Activated T-helper 1 cell treated with Interleukin-2 at 50 U/mL for 16 hours (primary cell): ENCODE measurements around the gene ARMH2.
"Not testable (repeated sequence)": the region's sequence is repeated elsewhere in the genome, so short reads cannot be mapped to it uniquely, and the experiment has no call there.

Source experiments
- DNase-seq: peaks from one replicate; pipeline ENCODE4 v3.0.0-alpha.2; 2020; ENCODE audit warnings: low read depth

ARMH2 gene

GRCh38 chr6:24818346-24818745, 19.6 kb upstream of the ARMH2 start:
- no peak for DNase-seq

DNA sequence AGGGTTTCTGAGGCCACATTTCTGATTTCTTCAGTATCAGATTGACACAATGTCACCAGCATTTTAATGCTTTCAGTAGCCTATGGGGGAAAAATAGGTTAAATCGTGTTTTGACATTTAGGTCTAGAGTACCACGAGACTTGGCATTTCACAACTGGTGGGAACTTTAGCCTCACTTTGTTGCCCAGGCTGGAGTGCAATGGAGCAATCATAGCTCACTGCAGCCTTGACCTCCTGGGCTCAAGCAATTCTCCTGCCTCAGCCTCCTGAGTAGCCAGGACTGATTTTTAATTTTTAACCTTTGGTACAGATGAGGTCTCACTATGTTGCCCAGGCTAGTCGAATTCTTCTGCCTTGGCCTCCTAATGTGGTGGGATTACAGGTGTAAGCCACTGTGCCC, 11.0 kb upstream of the ARMH2 start:
- no peak for DNase-seq

DNA sequence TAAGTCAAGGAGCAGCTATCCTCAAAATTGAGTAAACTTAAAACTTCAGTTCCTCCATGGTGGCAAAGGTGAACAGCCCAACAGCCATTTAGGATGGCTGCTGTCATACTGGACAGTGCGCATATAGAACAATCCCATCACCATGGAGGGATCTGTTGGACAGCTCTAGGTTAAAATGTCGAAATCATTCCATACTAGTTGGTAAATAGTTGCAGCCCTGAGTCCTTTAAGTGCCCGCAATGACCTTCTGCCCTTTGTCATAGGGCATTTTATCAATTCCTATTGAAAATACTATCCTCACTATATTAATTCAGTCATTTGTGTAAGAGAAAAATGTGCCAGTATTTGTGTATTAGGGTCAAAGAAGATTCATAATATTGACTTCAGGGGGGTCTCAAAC, 8.9 kb upstream of the ARMH2 start:
- DNase-seq: no peak

DNA sequence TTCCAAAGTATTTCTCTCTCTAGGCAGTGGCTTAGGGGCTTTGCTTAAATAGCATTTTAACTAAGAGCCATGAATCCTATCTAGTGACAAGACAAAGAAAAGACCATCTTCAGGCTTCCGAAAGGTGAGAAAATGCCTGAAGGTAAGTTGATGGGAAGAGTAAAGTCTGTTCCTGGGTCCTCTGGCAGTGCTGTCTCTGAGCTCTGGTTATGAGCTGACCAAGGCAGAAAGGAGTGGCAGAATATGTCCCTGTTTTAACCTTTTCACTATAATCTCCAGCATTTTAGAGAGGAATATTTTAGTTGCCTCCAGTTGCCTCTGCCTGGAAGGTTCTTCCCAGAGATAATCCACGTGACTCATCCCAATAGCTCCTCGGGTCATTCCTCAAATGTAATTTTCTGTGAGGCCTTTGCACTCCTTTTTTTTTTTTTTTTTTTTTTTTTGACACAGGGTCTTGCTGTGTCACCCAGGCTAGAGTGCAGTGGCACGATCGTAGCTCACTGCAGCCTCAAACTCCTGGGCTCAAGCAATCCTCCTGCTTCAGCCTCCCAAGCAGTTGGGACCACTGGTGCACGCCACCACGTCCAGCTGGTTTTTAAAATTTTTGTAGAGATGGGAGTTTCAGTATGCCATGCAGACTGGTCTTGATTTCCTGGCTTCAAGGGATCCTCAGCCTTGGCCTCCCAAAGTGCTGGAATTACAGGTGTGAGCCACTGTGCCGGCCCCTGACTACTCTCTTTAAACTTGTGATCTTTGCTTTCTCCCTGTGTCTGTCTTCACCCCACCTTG, 3.7 kb upstream of the ARMH2 start:
- no peak for DNase-seq

- no peak for DNase-seq
Measured at GRCh38 chr6:24799541-24799915, 811 bp upstream of the ARMH2 start.

DNA sequence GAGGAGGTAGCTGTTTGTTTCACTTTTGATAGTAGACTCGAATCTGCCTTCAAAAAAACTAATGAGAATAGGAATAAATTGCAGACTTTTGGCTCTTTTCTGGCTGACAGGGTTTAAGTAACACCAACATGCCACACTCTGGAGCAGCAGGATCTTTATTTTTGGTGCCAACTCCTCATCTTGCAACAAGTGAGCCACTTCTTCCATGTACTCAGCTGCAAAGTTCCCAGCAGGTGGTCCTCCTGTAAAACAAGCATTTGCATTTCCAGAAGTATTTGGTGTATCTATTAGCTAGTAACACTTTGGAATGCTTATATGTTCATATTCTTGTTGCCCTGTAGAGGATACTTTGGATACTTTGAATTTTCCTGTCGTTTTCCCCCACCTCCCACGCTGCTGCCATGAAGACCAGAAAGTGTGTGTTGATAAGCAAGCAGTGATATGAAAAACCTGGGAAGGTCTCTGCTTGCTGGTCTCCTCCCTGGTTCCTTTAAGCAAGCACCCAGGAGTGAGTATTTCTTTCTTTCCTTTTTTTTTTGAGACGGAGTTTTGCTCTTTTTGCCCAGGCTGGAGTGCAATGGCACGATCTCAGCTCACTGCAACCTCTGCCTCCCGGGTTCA, 1.0 kb downstream of the ARMH2 start:
- no peak for DNase-seq

- DNase-seq: no peak
Measured at GRCh38 chr6:24796616-24797290, 2.0 kb downstream of the ARMH2 start.

DNA sequence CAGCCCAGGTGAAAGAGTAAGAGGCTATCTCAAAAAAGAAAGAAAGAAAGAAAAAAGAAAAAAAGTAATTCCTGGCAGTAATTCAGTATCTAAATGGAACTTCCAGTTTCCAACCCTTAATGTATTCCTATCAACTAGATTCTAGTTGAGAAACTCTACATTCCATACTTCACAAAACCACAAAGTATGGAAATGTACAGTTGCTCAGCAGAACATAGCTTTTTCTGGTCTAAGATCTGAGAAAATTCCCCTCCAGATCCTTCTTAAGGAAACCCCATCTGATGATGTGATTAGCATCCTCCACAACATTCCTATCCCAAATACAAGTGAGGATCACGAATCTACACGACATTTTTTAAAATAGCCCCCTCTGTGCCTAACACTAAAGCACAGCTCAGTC, 3.6 kb downstream of the ARMH2 start:
- no peak for DNase-seq

DNA sequence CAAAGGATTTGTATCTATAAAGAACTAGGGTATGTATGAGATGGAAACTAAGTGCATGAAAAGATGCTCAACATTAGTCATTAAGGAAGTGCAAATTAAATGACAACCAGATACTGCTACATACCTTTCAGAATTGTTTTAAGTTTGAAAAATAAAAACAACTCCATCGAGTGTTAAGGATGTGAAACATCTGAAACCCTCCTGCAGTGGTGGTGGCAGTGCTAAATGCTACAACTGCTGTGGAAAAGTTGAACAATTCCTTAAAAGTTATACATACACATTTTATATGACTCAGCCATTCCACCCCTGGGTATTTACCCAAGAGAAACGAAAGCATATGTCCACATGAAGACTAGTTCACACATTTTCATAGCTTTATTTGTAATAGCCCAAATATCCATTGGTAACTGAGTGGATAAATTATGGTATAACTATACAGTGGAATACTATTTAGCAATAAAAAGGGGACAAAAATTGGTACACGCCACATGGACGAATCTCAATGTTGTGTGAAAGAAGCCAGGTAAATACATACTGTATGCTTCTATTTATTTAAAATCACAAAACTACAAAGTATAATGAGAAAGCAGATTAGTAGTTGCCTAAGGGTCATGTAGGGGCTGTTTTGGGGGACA, 10.6 kb downstream of the ARMH2 start:
- no peak for DNase-seq

DNA sequence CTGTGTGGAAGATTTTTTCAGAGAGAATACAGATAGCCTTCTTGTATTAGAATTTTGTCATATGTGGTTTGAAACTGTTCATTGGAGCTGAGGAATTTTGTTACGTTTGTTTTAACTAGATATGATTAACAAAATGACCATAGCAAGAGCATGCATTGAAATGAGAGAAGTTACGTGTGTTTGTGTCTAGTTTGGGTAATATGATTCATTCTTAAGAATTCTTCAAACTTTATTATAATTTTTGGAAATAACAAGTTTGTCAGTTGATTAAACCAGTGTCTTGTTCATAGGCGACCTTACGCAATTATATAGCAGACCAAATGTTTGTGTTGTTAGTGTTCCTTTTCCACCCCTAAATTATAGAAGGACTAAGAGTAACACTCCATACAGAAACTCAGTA, 18.5 kb downstream of the ARMH2 start:
- no peak for DNase-seq

DNA sequence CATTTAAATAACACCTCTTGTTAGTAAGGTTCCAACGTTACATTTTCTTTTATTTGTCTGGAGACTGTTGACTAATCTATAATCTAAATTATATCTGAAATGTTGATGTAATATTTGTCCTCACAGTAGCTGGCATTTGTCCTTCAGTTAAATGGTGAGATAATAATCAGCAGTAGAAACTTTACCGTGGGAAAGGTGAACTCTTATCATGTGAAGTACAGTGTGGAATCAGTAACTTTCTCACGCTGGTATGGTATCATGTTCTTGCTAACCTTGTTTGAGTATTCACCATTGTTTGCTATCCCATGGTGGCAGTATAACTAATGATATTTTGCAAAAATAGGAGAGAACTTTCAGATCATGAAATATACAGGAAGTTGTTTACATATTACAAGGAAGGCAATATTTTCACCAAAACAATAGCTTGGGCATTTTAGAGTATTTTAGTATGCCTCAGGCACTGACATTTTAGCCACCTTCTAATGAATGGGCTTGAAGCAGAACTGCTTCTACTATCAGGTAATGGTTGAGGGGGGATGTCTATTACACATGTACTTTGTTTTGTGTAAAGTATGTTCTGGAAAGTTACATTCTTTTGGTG, 19.2 kb downstream of the ARMH2 start:
- no peak for DNase-seq

DNA sequence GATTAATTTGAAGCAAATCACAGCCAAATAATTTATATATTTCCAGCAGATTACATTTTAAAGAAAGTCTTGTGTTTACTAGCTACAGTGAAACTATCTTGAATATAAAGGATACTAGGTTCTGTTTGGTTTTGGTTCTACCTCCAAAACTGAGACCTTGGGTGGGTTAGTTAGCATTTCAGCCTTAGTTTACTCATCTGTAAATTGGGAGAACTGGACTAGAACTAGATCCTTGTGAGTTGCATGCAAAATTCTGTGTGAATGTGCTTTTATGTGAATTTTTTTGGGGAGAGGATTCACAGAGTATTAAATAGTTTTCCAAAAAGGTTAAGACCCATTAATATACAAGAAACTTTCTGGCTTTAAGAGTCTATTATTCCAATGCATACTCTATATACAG, 19.8 kb downstream of the ARMH2 start:
- DNase-seq: no peak

- DNase-seq: no peak
Measured at GRCh38 chr6:24778121-24778520, 20.6 kb downstream of the ARMH2 start.

GRCh38 chr6:24777227-24777626, 21.5 kb downstream of the ARMH2 start:
- DNase-seq: no peak

DNA sequence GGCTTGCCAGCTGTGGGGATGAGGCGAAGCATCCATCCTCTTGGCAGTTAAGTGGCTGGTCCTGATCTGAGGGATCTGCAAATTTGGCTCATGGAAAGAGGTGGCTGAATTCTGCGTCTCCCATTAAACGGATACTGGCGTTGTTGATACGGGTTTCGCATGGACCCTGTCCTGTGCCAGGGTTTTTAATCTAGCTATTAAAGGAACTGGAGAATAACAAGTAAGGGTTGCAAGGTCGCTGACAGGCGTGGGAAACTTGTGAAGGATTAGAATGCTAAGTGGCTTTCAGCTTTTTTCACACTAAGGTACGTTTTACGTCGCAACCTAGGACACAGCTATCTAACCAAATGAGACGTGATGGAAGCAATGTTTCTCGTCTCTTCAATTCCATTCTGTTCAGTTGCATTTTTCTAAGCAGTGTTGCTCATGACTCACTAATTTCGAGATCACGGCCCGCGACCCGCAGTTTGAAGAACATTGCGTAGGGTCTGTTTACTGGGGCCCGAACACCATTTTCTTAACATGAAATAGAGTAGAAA, 23.1 kb downstream of the ARMH2 start:
- DNase-seq: no peak

DNA sequence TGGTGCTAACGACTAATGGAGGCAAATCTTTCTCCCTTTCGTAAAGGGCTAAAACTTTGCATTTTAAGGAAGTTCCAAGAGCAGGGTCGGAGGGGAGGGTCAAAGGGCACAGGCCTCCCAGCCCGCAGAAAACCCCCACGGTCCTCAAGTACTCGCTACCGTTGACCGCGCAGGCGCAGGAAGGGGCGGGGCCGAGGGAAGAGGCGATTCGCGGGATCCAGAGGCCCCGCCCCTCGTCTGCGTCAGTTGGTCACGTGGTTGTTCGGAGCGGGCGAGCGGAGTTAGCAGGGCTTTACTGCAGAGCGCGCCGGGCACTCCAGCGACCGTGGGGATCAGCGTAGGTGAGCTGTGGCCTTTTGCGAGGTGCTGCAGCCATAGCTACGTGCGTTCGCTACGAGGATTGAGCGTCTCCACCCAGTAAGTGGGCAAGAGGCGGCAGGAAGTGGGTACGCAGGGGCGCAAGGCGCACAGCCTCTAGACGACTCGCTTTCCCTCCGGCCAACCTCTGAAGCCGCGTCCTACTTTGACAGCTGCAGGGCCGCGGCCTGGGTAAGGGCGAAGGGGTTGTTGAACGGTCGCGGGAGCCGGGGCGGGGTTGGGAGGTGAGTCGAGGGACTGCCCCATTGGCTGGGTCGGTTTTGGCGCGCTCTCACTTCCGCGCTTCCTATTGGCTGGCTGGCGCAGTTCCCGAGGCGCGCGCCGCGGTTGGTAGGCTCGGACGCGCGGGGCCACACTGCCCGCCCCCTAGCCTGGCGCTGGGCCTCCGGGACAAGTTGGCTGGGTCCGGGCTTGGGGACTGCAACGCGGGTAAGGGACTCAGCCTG, 23.8 kb downstream of the ARMH2 start, which contains the start of gene GMNN:
Gene GMNN (plus strand): TSS at position 242 of the 824 bp plus-strand sequence. CDS start 2,310 bp downstream, outside the sequence.
- peak; percentile 95 for DNase-seq

DNA sequence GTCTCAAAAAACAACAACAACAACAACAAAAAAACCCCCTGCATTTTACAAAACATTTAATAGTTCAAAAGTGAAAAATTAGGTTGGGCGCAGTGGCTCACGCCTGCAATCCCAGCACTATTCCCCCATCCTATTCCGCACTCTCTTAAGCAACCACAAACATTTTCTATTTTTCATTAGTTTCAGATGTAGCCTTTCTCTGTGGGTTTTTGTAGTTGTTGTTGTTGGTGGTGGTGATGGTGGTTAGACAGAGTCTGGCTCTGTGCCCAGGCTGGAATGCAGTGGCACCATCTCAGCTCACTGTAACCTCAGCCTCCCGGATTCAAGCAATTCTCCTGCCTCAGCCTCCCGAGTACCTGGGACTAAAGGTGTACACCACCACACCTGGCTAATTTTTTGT, 30.4 kb downstream of the ARMH2 start:
- DNase-seq: no peak

GRCh38 chr6:24766680-24767462, 31.8 kb downstream of the ARMH2 start:
- DNase-seq: no peak

- DNase-seq: not testable (repeated sequence)
Measured at GRCh38 chr6:24765968-24766367, 32.7 kb downstream of the ARMH2 start.
